ENCODE measurements around the gene HOXC4. TPM values are rescaled to one million over a fixed set of nuclear protein-coding genes. Genes with fewer than 3 reads are reported as not detected.

The HOXC4 gene
- total RNA-seq, 4 donors from 2014 or later, result 1.1 to 3.1 (median 1.3) TPM

GRCh38 chr12:54022960-54023884, 30.4 kb upstream of the HOXC4 start:
- intact Hi-C loops (cut with DNase I), result no loop called here
- H3K27ac ChIP-seq, result no peak overlapping the region
- no peaks in the 10 kb centered on the region for H3K36me3 ChIP-seq
- peaks cover 0 to 100% (median 20%) of the 10 kb centered on the region in 4 donors for H3K27me3 ChIP-seq
- TF ChIP-seq POLR2A (IDR thresholded peaks at IDR 0.05), result no peak
- TF ChIP-seq, protein P1, sequence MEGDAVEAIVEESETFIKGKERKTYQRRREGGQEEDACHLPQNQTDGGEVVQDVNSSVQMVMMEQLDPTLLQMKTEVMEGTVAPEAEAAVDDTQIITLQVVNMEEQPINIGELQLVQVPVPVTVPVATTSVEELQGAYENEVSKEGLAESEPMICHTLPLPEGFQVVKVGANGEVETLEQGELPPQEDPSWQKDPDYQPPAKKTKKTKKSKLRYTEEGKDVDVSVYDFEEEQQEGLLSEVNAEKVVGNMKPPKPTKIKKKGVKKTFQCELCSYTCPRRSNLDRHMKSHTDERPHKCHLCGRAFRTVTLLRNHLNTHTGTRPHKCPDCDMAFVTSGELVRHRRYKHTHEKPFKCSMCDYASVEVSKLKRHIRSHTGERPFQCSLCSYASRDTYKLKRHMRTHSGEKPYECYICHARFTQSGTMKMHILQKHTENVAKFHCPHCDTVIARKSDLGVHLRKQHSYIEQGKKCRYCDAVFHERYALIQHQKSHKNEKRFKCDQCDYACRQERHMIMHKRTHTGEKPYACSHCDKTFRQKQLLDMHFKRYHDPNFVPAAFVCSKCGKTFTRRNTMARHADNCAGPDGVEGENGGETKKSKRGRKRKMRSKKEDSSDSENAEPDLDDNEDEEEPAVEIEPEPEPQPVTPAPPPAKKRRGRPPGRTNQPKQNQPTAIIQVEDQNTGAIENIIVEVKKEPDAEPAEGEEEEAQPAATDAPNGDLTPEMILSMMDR (IDR thresholded peaks at IDR 0.05), result no peak
- 48 to 64% methylated on average over 8 of the region's 8 CpGs for WGBS, 2 donors
- H3K4me3 ChIP-seq, result no peak overlapping the region
- peaks cover 0 to 33% (median 0%) of the 10 kb centered on the region in 3 donors for H3K4me1 ChIP-seq
- DNase-seq, result no peak
- no peaks in the 10 kb centered on the region for H3K9me3 ChIP-seq

- no peaks in the 10 kb centered on the region for H3K36me3 ChIP-seq
- H3K9me3 ChIP-seq, result no peaks in the 10 kb centered on the region
- H3K4me1 ChIP-seq, result peaks cover 0 to 34% (median 0%) of the 10 kb centered on the region in 3 donors
- no peak for DNase-seq
- TF ChIP-seq, protein P1 (IDR thresholded peaks at IDR 0.05), result no peak
- no peak for TF ChIP-seq POLR2A (IDR thresholded peaks at IDR 0.05)
- peaks cover 0 to 100% (median 22%) of the 10 kb centered on the region in 4 donors for H3K27me3 ChIP-seq
- 40 to 75% methylated on average over 3 to 9 of the region's 17 CpGs for WGBS, 2 donors
- no peak overlapping the region for H3K4me3 ChIP-seq
- intact Hi-C loops (cut with DNase I), result no loop called here
- H3K27ac ChIP-seq, result no peak overlapping the region
These were observed 29.5 kb upstream of the HOXC4 start for GRCh38 chr12:54024127-54024526.

GRCh38 chr12:54024581-54025305, 28.9 kb upstream of the HOXC4 start:
- Histone ChIP-seq H3K4me3 (no peak overlapping the region), H3K9me3 (no peaks in the 10 kb centered on the region), H3K27ac (no peak overlapping the region), H3K4me1 (peaks cover 0 to 35% (median 0%) of the 10 kb centered on the region in 3 donors), H3K27me3 (peaks cover 0 to 100% (median 22%) of the 10 kb centered on the region in 4 donors), H3K36me3 (no peaks in the 10 kb centered on the region)
- intact Hi-C loops (cut with DNase I), result no loop called here
- no peak for TF ChIP-seq POLR2A (IDR thresholded peaks at IDR 0.05)
- TF ChIP-seq, protein P1 (IDR thresholded peaks at IDR 0.05), result no peak
- DNase-seq, result no peak
- 47 to 56% methylated on average over 5 of the region's 5 CpGs for WGBS, 2 donors

DNA sequence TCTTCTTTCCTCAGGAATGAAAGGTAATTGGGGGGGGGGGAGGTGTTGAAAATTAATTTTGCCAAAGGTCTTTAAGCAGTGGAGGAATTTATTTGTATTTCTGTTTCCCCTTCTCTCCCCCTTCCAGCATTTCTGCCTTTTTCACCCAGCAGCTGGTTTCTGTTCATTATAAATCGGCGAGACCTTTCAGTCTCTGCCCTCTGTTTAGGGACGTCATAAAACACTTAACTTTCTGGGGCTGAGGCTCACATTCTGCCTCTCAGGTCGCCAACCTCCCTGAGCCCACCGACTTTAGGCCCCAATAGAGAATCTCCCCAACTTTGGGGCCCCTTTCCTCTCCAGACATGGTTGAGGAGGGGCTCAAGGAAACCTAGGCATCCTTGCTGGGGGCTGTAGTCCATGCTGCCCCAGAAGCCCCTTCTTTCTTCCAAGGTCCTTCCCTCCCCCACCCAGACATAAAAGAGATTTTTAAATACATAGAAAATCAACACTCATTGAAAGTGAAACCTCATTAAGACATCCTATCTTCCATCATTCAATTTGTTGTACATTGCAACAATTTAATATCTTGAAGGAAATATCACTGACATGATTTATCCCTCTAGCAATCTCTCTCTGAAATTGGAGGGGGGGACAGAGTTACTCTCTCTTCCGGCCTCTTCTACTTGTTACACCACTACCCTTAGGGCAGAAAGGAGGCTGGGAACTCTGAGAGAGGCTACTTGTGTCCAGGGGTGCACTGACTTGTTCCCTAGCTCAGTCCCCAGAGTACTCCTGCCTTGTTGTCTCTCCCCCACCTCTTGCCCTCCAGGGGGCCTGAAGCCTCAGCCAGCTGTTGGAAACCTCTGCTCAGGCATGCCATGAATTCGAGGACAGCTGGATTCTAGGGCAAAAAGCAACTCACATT, 27.9 kb upstream of the HOXC4 start:
- H3K4me3 ChIP-seq, result no peak overlapping the region
- DNase-seq, result no peak
- WGBS, 2 donors, result 55 to 65% methylated on average over 7 of the region's 7 CpGs
- no peaks in the 10 kb centered on the region for H3K9me3 ChIP-seq
- TF ChIP-seq, protein P1 (IDR thresholded peaks at IDR 0.05), result no peak
- TF ChIP-seq POLR2A (IDR thresholded peaks at IDR 0.05), result no peak
- H3K4me1 ChIP-seq, result peaks cover 0 to 39% (median 0%) of the 10 kb centered on the region in 3 donors
- no peak overlapping the region for H3K27ac ChIP-seq
- intact Hi-C loops (cut with DNase I), result no loop called here
- no peaks in the 10 kb centered on the region for H3K36me3 ChIP-seq
- peaks cover 0 to 100% (median 24%) of the 10 kb centered on the region in 4 donors for H3K27me3 ChIP-seq
